ENCODE data around the gene METTL16.

The METTL16 gene

GRCh38 chr17:2378905-2379304, 132.8 kb downstream of the METTL16 start:
- no peak for DNase-seq

DNA sequence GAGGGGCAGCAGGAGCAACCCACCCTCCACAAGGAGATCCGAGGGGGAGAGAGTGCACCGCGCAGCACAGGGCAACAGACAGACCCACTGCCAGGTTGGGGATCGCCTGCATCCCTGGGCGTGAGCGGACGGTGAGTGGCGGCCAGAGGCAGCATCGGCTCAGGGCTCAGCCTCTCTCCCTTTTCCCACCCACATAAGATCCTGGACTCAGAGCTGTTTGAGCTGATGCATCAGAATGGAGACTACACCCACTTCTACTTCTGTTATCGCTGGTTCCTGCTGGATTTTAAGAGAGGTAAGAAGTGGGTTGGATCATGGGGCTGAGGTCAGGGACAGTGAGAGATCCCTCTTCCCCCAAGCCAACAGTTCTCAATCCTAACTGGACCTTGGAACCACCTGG, 134.0 kb downstream of the METTL16 start:
- DNase-seq: no peak

DNA sequence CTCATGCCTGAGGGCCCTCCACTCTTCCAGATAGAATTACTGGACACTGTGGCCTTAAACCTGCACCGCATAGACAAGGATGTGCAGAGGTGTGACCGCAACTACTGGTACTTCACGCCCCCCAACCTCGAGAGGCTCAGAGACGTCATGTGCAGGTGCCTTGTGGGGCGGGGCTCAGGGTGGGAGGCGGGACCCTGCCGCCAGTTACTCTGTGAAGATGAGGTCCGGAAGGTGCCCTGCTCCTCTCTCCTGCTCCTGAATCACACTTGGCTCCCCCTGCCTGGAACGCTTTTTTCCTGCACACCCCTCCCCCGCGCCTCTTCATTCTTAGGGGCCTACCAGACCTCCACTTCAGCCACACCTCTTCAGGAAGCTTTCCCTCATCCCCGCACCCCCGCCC, 135.6 kb downstream of the METTL16 start:
- no peak for DNase-seq

GRCh38 chr17:2375406-2375805, 136.3 kb downstream of the METTL16 start:
- no peak for DNase-seq

DNA sequence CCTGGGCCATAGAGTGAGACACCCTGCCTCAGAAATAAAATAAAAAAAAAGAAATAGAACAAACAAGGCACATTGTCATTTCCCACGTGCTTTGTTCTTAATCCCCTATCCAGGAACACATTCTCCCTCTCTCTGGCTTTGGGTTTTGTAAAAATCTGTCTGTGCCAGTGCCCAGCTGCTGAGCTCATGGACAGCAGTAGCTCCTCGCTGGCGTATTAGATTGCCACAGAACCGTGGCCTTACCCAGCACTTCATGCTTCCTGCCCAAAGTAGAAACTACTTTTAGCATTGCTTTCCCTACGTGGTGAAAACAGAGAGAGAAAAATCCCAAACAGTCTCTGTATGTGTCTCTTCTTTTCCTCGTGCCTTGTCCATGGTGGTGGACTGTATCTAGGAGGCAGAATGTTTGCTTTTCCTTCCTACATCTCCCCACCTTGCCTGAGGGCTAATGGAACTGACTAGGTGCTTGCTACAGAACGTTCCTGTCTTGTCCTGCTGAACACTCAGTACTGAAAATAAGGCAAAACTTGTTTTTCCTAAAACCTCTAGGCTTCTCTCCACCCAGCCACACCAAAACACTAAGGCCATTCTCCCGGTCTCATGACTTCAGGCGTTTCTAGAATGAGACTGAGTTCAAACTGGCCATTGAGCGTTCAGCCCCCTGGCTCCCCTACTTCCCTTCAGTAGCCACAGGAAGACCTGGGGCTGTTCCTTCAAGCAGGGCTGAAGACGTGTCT, 137.0 kb downstream of the METTL16 start:
- DNase-seq: no peak

DNA sequence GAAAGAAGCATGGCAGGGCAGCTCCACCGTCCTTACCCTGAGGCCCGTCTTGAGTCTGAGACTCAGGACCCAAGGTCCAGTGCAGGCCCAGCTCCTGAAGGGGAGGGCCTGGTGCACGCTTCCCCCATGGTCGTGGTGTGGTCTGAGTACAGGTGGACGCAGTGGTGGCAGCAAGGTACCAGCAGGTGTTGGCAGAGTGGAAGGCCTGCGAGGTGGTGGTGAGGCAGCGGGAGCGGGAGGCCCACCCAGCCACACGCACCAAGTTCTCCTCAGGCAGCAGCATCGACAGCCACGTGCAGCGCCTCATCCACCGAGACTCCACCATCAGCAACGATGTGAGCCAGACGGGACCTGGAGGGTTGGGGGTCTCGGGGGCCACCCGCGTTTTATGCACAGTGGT, 138.5 kb downstream of the METTL16 start:
- no peak for DNase-seq

GRCh38 chr17:2372681-2373080, 139.0 kb downstream of the METTL16 start:
- DNase-seq: no peak

DNA sequence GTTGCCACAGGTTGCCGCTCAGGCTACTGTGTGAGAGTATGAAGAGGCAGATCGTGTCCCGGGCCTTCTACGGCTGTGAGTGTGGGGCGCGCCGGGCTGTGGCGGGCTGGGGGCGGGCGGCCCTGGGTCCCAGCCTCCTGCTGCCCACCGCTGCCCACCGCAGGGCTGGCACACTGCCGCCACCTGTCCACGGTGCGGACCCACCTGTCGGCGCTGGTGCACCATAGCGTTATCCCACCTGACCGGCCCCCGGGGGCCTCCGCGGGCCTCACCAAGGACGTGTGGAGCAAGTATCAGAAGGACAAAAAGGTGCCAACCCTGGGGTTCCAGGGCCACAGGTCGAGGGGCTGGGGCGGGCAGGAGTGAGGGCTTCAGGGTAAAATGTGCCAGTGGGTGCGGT, 139.5 kb downstream of the METTL16 start:
- DNase-seq: no peak

DNA sequence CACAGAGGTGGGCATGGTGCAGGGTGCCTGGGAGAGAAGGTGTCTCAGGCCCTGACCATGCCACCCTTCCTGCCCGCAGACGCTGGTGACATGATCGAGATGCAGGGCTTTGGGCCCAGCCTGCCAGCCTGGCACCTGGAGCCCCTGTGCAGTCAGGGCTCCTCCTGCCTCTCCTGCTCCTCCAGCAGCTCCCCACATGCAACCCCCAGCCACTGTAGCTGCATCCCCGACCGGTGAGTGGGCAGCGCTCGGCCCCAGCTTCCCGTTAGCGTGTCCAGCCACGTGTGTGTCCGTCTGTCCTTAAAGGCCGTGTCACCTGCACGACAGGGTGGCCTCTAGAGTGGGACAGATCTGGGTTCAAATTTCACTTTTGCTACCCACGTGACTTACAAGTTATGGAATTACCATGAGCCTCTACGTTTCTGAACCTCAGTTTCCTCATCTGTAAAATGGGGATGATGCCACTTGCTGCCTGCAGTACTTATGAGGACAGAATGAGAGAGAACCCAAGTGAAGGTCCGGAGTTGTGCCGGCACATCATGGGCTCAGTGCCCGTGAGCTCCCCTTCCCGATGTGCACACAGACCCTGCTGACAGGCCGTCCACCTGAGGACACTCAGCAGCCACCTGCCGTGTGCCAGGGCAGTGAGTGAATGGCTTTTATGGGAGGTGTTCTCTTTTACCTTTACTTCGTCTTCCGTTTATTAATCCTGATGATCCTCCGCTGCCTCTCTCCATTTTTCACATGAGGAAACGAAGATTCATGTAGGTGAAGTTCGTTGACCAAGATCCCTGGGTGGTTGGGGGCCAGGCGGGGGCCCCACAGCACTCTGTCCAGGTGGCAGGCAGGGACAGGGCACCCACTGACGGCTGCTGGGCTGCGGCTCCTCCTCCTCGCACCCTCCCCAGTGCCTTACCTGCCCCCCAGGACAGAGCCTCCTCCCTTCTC, 140.2 kb downstream of the METTL16 start:
- DNase-seq: no peak

DNA sequence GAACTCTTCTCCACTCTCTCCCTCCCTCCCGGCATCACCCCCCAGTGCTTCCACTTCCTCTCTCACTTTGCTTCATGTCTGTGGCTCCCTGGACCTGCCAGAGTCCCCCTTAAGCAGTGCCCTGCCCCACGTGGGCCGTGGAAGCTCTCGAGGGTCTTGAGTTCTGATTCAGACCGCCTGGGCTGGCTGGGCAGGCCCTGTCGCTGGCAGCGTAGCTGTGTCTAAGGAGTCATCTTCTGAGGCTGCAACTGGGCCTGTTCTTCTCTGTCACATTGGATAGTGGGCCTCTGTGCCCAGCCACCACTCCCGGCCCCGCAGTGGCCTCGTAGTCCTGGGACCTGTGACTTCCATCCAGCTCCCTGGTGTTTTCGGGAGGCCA, 141.5 kb downstream of the METTL16 start:
- DNase-seq: no peak

GRCh38 chr17:2369551-2370210, 142.0 kb downstream of the METTL16 start:
- DNase-seq: no peak

GRCh38 chr17:2369039-2369438, 142.6 kb downstream of the METTL16 start:
- no peak for DNase-seq

DNA sequence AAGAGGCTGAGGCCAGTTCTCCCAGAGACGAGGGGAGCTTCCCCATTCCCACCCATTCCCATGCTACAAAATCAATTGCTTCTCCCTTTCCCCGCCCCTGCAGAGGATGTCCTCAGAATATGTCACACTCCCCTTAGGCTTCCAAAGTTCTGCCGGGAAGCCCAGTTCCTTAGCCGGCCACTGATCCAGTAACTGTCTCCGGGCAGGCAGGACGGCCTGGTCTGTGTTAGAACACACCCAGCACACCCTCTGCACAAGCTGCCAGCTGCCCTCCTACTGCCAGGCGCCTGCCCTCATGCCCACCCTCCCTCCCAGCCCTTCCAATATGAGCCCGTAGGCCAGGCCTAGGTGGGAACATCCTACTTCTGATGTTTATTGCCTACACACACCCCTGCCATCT, 143.3 kb downstream of the METTL16 start:
- DNase-seq: no peak

DNA sequence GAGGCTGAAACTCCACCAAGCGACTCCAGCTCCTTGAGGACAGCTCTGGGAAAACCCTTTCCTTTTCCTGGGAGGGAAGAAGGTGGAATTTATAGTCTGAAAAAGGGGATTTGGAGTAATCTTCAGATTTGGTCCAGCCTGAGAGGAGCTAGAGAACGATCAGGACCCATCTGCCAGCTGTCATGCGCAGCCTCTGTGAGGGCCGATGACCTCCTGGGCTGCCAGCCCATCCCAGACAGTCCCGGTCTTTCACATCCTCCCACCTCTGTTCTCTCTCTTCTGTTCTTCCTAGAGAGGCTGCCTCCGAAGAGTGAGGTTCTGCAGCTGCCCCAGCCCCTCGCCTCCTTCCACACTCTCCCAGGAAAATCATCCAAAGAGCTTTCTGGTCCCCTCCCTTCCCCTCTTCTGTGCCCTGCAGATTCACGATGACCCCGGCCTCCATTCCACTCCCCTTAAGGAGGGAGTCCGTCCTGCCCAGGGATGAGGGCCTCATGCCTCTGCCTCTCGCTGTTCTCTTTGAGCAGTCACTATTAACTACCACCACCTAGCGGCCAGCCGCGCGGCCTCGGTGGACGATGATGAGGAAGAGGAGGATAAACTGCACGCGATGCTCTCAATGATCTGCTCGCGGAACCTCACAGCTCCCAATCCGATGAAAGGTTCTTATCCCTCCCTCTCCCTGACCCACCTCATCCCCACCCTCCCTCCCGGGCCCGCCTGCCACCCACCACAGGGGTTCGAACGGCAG, 144.8 kb downstream of the METTL16 start:
- DNase-seq: no peak
